ENCODE results near the gene TRIP13. TPM values are rescaled to one million over a fixed set of nuclear protein-coding genes. Genes with fewer than 3 reads are reported as not detected.

TRIP13 gene
- total RNA-seq, 1 donor from 2014 or later: 8.4 TPM

DNA sequence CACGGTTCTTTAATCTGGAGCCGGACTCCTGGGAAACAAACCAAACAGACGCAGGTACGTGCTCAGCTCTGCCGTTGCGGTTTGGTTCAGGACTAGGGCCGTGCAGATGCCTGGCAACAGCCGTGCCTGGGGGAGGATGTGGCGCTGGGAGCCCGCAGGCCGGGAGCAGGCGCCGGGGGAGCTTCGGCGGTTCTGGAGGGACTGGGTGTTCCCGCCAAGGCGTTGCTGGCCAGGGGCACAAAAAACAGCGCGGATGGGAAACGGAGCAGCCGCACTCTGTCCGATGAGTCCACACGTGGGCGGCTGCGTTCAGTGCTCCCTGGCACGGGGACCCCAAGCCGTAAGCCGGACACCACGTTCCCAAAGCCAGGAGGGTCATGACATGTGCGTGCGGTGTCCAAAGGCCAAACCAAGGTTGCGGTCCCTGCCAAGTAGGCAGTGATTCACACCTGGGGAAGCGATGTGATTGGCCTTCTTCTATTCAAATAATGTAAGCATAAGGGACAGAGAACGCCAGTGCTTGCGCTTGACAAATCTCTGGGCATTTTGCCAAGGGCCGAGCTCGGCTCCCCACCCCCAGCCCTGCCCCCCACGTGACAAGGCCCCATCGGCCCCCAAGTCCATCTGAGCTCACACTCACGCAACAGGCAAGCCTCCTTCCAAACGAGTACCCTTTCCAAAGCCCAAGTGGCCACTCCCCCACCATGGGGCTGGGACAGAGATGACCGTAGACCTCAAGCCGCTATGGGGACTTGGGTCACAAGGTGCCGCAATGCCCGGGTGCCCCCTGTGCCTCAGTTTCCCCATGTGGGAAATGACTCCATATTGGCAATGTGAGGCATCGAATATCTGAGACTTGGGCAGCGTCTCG is 66.3 kb downstream of the TRIP13 start:
- Mint-ChIP-seq H3K36me3 (ENCODE audit: low read depth, unreplicated experiment) (no peaks in the 10 kb centered on the region), H3K9me3 (ENCODE audit: unreplicated experiment) (no peaks in the 10 kb centered on the region), H3K4me1 (ENCODE audit: unreplicated experiment) (peaks cover 4% of the 10 kb centered on the region), H3K27me3 (ENCODE audit: unreplicated experiment) (peaks cover 11% of the 10 kb centered on the region), H3K4me3 (ENCODE audit: unreplicated experiment) (no peak overlapping the region), H3K27ac (ENCODE audit: unreplicated experiment) (no peak overlapping the region)
- TF ChIP-seq CTCF (IDR thresholded peaks at IDR 0.05; ENCODE audit: unreplicated experiment): no peak
- no peak for DNase-seq (ENCODE audit: low spot score)

DNA sequence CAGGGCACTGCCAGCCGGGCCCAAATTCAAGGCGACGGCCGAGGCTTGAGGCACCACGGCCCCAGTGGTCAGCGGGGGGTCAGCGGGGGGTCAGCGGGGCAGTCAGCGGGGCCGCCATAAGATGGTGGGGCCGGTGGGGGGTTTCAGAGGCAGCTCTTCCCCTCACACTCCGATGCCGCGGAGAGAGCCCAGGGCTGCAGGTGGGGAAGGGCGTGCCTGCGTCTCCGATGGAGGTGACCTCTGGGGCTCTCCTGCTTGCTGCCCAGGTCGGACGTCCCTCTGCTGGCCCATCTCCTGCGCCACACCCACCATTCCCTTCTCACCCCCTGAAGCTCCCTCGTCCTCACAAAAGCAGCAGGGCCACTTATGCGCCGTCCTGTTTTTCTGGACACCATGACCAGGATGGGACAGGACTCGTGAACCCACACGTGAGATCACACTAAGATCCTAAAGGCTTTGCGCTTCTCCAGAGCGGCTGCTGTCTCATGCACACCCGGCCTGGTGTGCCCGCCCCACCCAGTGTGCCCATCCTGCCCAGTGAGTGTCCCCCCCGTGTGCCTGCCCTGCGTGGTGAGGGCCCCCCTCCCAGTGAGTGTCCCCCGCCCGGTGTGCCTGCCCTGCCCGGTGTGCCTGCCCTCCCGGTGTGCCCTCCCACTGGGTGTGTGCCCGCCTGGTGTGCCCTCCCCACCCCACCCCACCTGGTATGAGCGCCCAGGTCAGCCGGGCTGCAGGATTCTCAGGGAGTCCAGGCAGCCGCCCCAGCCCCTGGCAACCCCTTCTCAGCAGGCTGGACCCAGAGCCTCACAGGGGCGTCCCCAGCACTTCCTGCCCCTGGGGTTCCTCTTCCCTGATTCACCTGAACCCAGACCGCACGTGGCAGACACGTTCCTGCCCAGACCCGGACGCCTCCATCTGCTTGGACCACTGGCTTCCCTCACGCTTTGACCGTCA is 67.2 kb downstream of the TRIP13 start:
- Mint-ChIP-seq H3K36me3 (ENCODE audit: low read depth, unreplicated experiment) (no peaks in the 10 kb centered on the region), H3K9me3 (ENCODE audit: unreplicated experiment) (no peaks in the 10 kb centered on the region), H3K4me3 (ENCODE audit: unreplicated experiment) (no peak overlapping the region), H3K27ac (ENCODE audit: unreplicated experiment) (peak overlapping the region; percentile 81), H3K27me3 (ENCODE audit: unreplicated experiment) (peaks cover 12% of the 10 kb centered on the region), H3K4me1 (ENCODE audit: unreplicated experiment) (peaks cover 4% of the 10 kb centered on the region)
- no peak for TF ChIP-seq CTCF (IDR thresholded peaks at IDR 0.05; ENCODE audit: unreplicated experiment)
- DNase-seq (ENCODE audit: low spot score): no peak

GRCh38 chr5:960551-960950 is 67.9 kb downstream of the TRIP13 start:
- peaks cover 4% of the 10 kb centered on the region for H3K4me1 Mint-ChIP-seq (ENCODE audit: unreplicated experiment)
- H3K9me3 Mint-ChIP-seq (ENCODE audit: unreplicated experiment): no peaks in the 10 kb centered on the region
- peak overlapping the region; percentile 81 for H3K27ac Mint-ChIP-seq (ENCODE audit: unreplicated experiment)
- no peak overlapping the region for H3K4me3 Mint-ChIP-seq (ENCODE audit: unreplicated experiment)
- no peak for TF ChIP-seq CTCF (IDR thresholded peaks at IDR 0.05; ENCODE audit: unreplicated experiment)
- H3K27me3 Mint-ChIP-seq (ENCODE audit: unreplicated experiment): peaks cover 10% of the 10 kb centered on the region
- H3K36me3 Mint-ChIP-seq (ENCODE audit: low read depth, unreplicated experiment): no peaks in the 10 kb centered on the region
- DNase-seq (ENCODE audit: low spot score): no peak

DNA sequence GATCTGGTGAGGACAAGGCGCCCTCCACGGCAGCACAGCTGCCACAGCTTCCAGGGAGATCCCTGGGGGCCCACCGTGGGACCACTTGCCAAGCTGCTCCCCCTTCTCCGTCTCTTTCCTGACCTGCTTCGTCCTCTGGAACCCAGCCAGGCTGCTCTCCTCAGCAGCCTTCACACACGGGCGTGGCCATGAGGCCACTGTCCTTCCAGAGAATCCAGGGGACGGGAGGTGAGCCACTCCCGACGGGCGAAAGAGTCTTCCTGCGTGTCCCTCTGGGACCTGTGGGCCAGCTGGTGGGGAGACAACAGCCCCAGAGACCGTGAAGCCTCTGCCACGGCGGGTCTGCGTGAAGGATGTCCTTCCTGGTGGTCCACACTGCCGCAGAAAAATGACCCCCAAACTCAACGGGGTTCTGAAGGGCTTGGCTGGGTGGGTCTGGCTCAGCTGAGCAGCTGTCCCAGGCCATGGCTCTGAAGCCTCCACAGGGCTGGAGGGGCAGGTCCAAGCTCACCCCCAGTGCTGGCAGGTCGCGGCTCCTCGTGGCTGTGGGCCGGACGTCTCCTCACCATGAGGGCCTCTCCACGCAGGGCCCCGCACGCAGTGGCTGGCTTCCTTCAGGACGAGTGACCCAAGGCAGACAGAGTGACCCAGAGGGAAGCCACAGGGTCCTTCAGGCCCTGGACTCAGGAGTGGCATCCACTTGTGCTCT is 68.5 kb downstream of the TRIP13 start:
- H3K4me3 Mint-ChIP-seq (ENCODE audit: unreplicated experiment): no peak overlapping the region
- H3K27ac Mint-ChIP-seq (ENCODE audit: unreplicated experiment): no peak overlapping the region

More for the DNA sequence above, 68.5 kb downstream of the TRIP13 start:
- no peak for TF ChIP-seq CTCF (IDR thresholded peaks at IDR 0.05; ENCODE audit: unreplicated experiment)
- no peak for DNase-seq (ENCODE audit: low spot score)
- no peaks in the 10 kb centered on the region for H3K36me3 Mint-ChIP-seq (ENCODE audit: low read depth, unreplicated experiment)
- peaks cover 10% of the 10 kb centered on the region for H3K27me3 Mint-ChIP-seq (ENCODE audit: unreplicated experiment)
- no peaks in the 10 kb centered on the region for H3K9me3 Mint-ChIP-seq (ENCODE audit: unreplicated experiment)
- H3K4me1 Mint-ChIP-seq (ENCODE audit: unreplicated experiment): peaks cover 4% of the 10 kb centered on the region
